ENCODE data around the gene TNFSF15. TPM values are rescaled to one million over a fixed set of nuclear protein-coding genes. Genes with fewer than 3 reads are reported as not detected.
"Not testable (repeated sequence)": the region's sequence is repeated elsewhere in the genome, so short reads cannot be mapped to it uniquely, and the experiment has no call there.

The TNFSF15 gene
- total RNA-seq, 1 experiment from 2014 or later: 0.55 TPM

DNA sequence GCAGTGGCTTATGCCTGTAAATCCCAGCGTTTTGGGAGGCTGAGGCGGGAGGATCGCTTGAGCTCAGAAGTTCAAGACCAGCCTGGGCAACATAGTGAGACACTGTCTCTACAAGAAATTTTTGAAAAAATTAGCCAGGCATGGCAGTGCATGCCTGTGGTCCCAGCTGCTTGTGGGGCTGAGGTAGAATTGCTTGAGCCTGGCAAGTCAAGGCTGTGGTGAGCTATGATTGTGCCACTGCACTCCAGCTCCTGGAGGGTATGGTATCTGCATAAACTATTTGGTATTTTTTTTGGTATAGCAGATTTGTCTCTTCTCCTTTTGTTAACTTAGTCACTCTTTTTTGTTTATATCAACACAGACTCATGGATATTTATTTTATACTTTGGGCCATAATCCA lies 62.4 kb downstream of the TNFSF15 start:
- DNase-seq: no peak
- Histone ChIP-seq H3K4me2 (no peak overlapping the region), H3K36me3 (ENCODE audit: low read depth) (no peaks in the 10 kb centered on the region), H3K79me2 (ENCODE audit: low read depth) (no peaks in the 10 kb centered on the region), H3K9me2 (ENCODE audit: insufficient read depth) (peaks cover 4% of the 10 kb centered on the region; the same call in 1 of the 2 replicates), H3K27me3 (ENCODE audit: insufficient read depth, low read depth) (no peaks in the 10 kb centered on the region), H3K27ac (no peak overlapping the region), H3K4me1 (replicated peaks; ENCODE audit: insufficient read depth) (peaks cover 19% of the 10 kb centered on the region), H3F3A (ENCODE audit: insufficient read depth, low read depth) (no peaks in the 10 kb centered on the region), H4K20me1 (ENCODE audit: insufficient read depth) (no peaks in the 10 kb centered on the region; the same call in 1 of the 2 replicates), H3K4me3 (no peak overlapping the region), H2AFZ (no peak overlapping the region), H3K9me3 (ENCODE audit: insufficient read depth, low read depth) (no peaks in the 10 kb centered on the region)
- ChIA-PET CTCF (no interaction called here), POLR2A (ENCODE audit: unreplicated experiment) (no interaction called here)
- no TSS peak for BruUV-seq (replicated peaks)
- intact Hi-C loops (cut with micrococcal nuclease; ENCODE audit: unreplicated experiment): loop anchor here (5.0 kb wide), 1 partner anchor 64 kb away; the partner anchor contains the start of gene TNFSF15
- TF ChIP-seq EZH2 (IDR thresholded peaks at IDR 0.05; ENCODE audit: low read depth): no peak
- TF ChIP-seq, protein P1, sequence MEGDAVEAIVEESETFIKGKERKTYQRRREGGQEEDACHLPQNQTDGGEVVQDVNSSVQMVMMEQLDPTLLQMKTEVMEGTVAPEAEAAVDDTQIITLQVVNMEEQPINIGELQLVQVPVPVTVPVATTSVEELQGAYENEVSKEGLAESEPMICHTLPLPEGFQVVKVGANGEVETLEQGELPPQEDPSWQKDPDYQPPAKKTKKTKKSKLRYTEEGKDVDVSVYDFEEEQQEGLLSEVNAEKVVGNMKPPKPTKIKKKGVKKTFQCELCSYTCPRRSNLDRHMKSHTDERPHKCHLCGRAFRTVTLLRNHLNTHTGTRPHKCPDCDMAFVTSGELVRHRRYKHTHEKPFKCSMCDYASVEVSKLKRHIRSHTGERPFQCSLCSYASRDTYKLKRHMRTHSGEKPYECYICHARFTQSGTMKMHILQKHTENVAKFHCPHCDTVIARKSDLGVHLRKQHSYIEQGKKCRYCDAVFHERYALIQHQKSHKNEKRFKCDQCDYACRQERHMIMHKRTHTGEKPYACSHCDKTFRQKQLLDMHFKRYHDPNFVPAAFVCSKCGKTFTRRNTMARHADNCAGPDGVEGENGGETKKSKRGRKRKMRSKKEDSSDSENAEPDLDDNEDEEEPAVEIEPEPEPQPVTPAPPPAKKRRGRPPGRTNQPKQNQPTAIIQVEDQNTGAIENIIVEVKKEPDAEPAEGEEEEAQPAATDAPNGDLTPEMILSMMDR (conservative IDR thresholded peaks at IDR 0.05): no peak

DNA sequence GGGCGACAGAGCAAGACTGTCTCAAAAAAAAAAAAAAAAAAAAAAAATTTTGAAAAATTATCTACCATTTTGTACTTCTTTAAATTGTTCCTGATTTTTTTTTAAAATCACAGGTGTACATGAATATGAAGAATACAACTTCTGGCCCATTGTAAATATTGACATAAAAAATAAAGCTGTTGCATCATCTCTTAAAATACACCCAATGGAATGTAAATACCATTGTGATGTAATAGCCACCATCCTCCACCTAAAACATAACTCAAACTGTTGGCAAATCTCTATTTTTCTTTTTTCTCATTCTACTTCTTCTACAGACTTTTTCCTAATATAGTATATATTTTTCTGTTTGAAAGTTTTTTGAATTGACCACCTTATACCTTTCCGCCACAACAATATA lies 62.9 kb downstream of the TNFSF15 start:
- Histone ChIP-seq H3F3A (ENCODE audit: insufficient read depth, low read depth) (no peaks in the 10 kb centered on the region), H3K4me3 (no peak overlapping the region), H3K27ac (no peak overlapping the region), H3K27me3 (ENCODE audit: insufficient read depth, low read depth) (no peaks in the 10 kb centered on the region), H3K9me3 (ENCODE audit: insufficient read depth, low read depth) (no peaks in the 10 kb centered on the region), H3K4me2 (no peak overlapping the region), H3K4me1 (replicated peaks; ENCODE audit: insufficient read depth) (peaks cover 19% of the 10 kb centered on the region), H4K20me1 (ENCODE audit: insufficient read depth) (no peaks in the 10 kb centered on the region; the same call in 1 of the 2 replicates), H2AFZ (no peak overlapping the region), H3K36me3 (ENCODE audit: low read depth) (no peaks in the 10 kb centered on the region), H3K9me2 (ENCODE audit: insufficient read depth) (peaks cover 4% of the 10 kb centered on the region; the same call in 1 of the 2 replicates), H3K79me2 (ENCODE audit: low read depth) (no peaks in the 10 kb centered on the region)
- DNase-seq: peak in 1 of 2 experiments; percentile 73
- ChIA-PET CTCF (no interaction called here), POLR2A (ENCODE audit: unreplicated experiment) (no interaction called here)
- intact Hi-C loops (cut with micrococcal nuclease; ENCODE audit: unreplicated experiment): loop anchor here (5.0 kb wide), 1 partner anchor 64 kb away; the partner anchor contains the start of gene TNFSF15
- no TSS peak for BruUV-seq (replicated peaks)
- no peak for TF ChIP-seq EZH2 (IDR thresholded peaks at IDR 0.05; ENCODE audit: low read depth)
- TF ChIP-seq, protein P1 (conservative IDR thresholded peaks at IDR 0.05): no peak

DNA sequence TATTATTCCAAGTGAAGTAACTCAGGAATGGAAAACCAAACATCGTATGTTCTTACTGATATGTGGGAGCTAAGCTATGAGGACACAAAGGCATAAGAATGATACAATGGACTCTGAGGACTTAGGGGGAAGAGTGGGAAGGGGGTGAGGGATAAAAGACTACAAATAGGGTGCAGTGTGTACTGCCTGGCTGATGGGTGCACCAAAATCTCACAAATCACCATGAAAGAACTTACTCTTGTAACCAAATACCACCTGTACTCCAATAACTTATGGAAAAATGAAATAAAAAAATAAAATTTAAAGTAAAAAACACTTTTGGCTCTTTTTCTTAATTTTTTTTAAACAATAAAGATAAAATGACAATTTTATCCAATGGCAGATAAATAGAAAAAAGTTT lies 64.3 kb downstream of the TNFSF15 start:
- intact Hi-C loops (cut with micrococcal nuclease; ENCODE audit: unreplicated experiment): loop anchor here (5.0 kb wide), 1 partner anchor 66 kb away; the partner anchor contains the start of gene TNFSF15
- H3K9me2 ChIP-seq (ENCODE audit: insufficient read depth); CTCF ChIA-PET; H3K27me3 ChIP-seq (ENCODE audit: insufficient read depth, low read depth); POLR2A ChIA-PET (ENCODE audit: unreplicated experiment); H4K20me1 ChIP-seq (ENCODE audit: insufficient read depth); H3K4me2 ChIP-seq; H3K27ac ChIP-seq; BruUV-seq (replicated peaks); H3K79me2 ChIP-seq (ENCODE audit: low read depth); DNase-seq; H2AFZ ChIP-seq; H3K9me3 ChIP-seq (ENCODE audit: insufficient read depth, low read depth); H3K4me3 ChIP-seq; H3F3A ChIP-seq (ENCODE audit: insufficient read depth, low read depth); H3K36me3 ChIP-seq (ENCODE audit: low read depth): not testable (repeated sequence)
- TF ChIP-seq, protein P1 (conservative IDR thresholded peaks at IDR 0.05): peak; percentile 26; the same call in 1 of the 2 replicates
- H3K4me1 ChIP-seq (replicated peaks; ENCODE audit: insufficient read depth): peaks cover 19% of the 10 kb centered on the region

Data from PC-9 (cell line).